ENCODE data around the gene HAUS8. TPM values are rescaled to one million over a fixed set of nuclear protein-coding genes. Genes with fewer than 3 reads are reported as not detected.
"Not testable (repeated sequence)": the region's sequence is repeated elsewhere in the genome, so short reads cannot be mapped to it uniquely, and the experiment has no call there.

Gene HAUS8
- total RNA-seq, 1 donor from 2014 or later: 8.2 TPM

DNA sequence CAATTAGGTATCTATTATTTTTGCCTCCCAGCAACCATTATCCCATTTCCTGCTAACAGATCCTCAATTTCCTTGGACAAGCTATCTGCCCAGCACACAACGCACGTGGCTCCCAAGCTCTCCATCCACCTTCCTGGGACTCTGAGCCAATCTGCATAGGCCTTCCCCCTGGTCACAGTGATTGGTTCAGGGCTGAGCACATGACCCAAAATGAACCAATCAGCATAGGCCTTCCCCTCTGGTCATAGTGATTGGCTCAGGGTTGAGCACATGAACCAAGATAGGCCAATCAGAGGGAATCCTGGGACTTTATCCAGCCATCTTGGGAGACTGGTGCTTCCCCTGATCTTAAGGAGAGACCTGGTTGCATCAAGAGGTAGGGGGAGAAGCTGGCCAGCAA, 54.4 kb downstream of the HAUS8 start:
- peaks cover 10% of the 10 kb centered on the region for H3K36me3 Mint-ChIP-seq (ENCODE audit: low read depth)
- no peak for TF ChIP-seq CTCF (IDR thresholded peaks at IDR 0.05)

DNA sequence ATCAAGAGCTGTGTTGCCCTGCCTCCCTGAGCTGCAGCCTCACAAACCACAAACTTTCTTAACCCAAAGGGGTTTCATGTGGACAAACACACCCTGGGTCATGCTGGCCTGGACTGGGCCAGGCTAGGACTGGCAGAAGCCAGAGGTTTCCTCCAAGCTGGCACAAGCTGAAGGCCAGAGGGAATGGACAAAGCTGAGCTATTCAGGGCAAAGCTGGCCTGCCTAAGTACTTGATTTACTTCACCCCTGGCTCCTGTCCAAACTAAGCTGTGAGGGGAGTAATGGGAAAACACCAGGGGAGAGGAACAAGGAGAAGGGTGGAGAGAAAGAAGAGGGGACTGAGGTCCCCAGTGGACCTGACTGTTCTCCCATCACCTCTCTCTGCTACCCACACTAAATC, 54.9 kb downstream of the HAUS8 start:
- Mint-ChIP-seq H3K27ac (ENCODE audit: unreplicated experiment) (no peak overlapping the region), H3K36me3 (ENCODE audit: low read depth) (peaks cover 10% of the 10 kb centered on the region), H3K9me3 (ENCODE audit: low read depth) (peaks cover 19% of the 10 kb centered on the region), H3K27me3 (ENCODE audit: low read depth) (peaks cover 17% of the 10 kb centered on the region), H3K4me1 (ENCODE audit: low read depth) (no peaks in the 10 kb centered on the region), H3K4me3 (ENCODE audit: unreplicated experiment) (no peak overlapping the region)
- no peak for DNase-seq (ENCODE audit: low spot score)
- TF ChIP-seq CTCF (IDR thresholded peaks at IDR 0.05): no peak

More for the DNA sequence above, 54.4 kb downstream of the HAUS8 start:
- Mint-ChIP-seq H3K27ac (ENCODE audit: unreplicated experiment) (no peak overlapping the region), H3K9me3 (ENCODE audit: low read depth) (peaks cover 19% of the 10 kb centered on the region), H3K27me3 (ENCODE audit: low read depth) (peaks cover 19% of the 10 kb centered on the region), H3K4me1 (ENCODE audit: low read depth) (peaks cover 3% of the 10 kb centered on the region), H3K4me3 (ENCODE audit: unreplicated experiment) (no peak overlapping the region)
- DNase-seq (ENCODE audit: low spot score): no peak

GRCh38 chr19:17014212-17014861, 60.9 kb downstream of the HAUS8 start:
- not testable (repeated sequence) for DNase-seq (ENCODE audit: low spot score); H3K36me3 Mint-ChIP-seq (ENCODE audit: low read depth); H3K4me1 Mint-ChIP-seq (ENCODE audit: low read depth); H3K27ac Mint-ChIP-seq (ENCODE audit: unreplicated experiment); H3K4me3 Mint-ChIP-seq (ENCODE audit: unreplicated experiment); H3K9me3 Mint-ChIP-seq (ENCODE audit: low read depth)
- H3K27me3 Mint-ChIP-seq (ENCODE audit: low read depth): peaks cover 16% of the 10 kb centered on the region

DNA sequence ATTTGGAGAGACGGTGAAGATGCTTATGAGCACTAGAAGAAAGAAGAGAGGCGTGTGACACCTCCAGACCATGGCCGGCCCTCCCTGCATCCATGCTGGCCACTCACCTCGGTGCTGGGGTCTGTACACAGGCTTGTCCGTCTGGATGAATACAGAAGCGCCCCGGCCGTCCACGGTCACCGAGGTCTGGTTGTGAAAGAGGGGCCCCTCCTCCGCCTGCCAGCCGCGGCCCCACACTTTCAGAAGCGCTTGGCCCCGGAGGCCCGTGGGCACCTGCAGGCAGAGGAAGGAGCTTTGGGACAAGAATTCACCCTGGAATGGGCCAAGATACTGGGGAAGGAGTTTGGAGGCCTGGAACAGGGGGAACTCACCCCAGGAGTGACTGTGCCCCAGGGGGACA, 63.8 kb downstream of the HAUS8 start:
- no peak overlapping the region for H3K4me3 Mint-ChIP-seq (ENCODE audit: unreplicated experiment)
- TF ChIP-seq CTCF (IDR thresholded peaks at IDR 0.05): no peak
- peaks cover 2% of the 10 kb centered on the region for H3K36me3 Mint-ChIP-seq (ENCODE audit: low read depth)
- DNase-seq (ENCODE audit: low spot score): no peak
- H3K27ac Mint-ChIP-seq (ENCODE audit: unreplicated experiment): no peak overlapping the region
- H3K4me1 Mint-ChIP-seq (ENCODE audit: low read depth): no peaks in the 10 kb centered on the region
- peaks cover 22% of the 10 kb centered on the region for H3K27me3 Mint-ChIP-seq (ENCODE audit: low read depth)
- peaks cover 3% of the 10 kb centered on the region for H3K9me3 Mint-ChIP-seq (ENCODE audit: low read depth)

DNA sequence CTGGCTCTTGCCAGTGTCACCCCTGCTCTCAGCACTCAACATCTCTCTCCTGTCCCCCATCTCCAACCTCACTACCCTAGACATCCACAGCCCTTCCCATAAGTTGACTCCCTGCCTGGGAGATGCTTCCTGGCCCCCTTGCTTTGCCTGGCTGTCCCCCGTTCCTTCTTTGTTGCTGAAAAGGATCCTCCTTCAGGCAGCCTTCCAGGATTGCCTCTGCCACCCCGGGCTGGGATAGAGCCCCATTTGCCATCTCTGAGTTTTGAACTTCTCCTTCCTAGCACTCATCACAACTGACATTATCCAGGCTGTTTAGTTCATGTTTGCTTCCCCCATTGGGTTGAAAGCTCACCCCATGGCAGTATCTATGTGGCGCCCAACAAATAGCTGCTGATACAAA, 68.7 kb downstream of the HAUS8 start:
- no peak overlapping the region for H3K4me3 Mint-ChIP-seq (ENCODE audit: unreplicated experiment)
- no peak for TF ChIP-seq CTCF (IDR thresholded peaks at IDR 0.05)
- no peaks in the 10 kb centered on the region for H3K4me1 Mint-ChIP-seq (ENCODE audit: low read depth)
- H3K27ac Mint-ChIP-seq (ENCODE audit: unreplicated experiment): no peak overlapping the region
- DNase-seq (ENCODE audit: low spot score): no peak
- peaks cover 21% of the 10 kb centered on the region for H3K27me3 Mint-ChIP-seq (ENCODE audit: low read depth)
- peaks cover 2% of the 10 kb centered on the region for H3K36me3 Mint-ChIP-seq (ENCODE audit: low read depth)
- peaks cover 3% of the 10 kb centered on the region for H3K9me3 Mint-ChIP-seq (ENCODE audit: low read depth)

DNA sequence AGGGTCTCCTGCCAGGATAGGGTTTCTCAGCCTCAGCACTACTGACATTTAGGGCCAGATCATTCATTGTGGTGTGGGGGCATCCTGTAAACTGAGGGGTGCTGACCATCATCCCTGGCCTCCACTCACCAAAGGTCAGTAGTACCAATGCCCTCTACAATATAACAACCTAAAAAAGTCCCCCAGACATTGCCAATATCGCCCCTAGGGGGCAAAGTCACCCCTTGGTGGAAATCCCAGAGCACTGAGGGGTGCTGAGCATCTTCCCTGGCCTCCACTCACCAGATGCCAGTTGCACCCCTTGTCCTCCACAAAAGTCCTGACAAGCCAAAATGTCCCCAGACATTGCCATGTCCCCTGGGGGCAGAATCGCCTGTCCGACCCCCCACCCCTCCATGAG, 70.3 kb downstream of the HAUS8 start:
- no peaks in the 10 kb centered on the region for H3K4me1 Mint-ChIP-seq (ENCODE audit: low read depth)
- H3K4me3 Mint-ChIP-seq (ENCODE audit: unreplicated experiment): no peak overlapping the region
- no peak for DNase-seq (ENCODE audit: low spot score)
- H3K27ac Mint-ChIP-seq (ENCODE audit: unreplicated experiment): no peak overlapping the region
- no peak for TF ChIP-seq CTCF (IDR thresholded peaks at IDR 0.05)
- peaks cover 3% of the 10 kb centered on the region for H3K9me3 Mint-ChIP-seq (ENCODE audit: low read depth)
- peaks cover 18% of the 10 kb centered on the region for H3K27me3 Mint-ChIP-seq (ENCODE audit: low read depth)
- peaks cover 2% of the 10 kb centered on the region for H3K36me3 Mint-ChIP-seq (ENCODE audit: low read depth)

Measured in chondrocyte (in vitro differentiated cells).